Lower leg skin (tissue), 3 donors: ENCODE measurements around the gene ZNF532.

Source experiments
- POLR2A ChIP-seq, 2 donors: fragments of 450-650 bp; IDR thresholded peaks; one replicate each; pipeline ENCODE4 v1.6.1; 2016 to 2017; ENCODE audit warnings: antibody characterized with exemption in 2 of 2, mild to moderate bottlenecking in 1 of 2, moderate library complexity in 1 of 2
- TF ChIP-seq, protein P1 (sequence below), 3 donors: fragments of 450-650 bp; IDR thresholded peaks; one replicate each; pipeline ENCODE4 v1.5.1; 2016; ENCODE audit warnings: antibody characterized with exemption in 3 of 3, mild to moderate bottlenecking in 3 of 3, moderate library complexity in 2 of 3

DNA sequence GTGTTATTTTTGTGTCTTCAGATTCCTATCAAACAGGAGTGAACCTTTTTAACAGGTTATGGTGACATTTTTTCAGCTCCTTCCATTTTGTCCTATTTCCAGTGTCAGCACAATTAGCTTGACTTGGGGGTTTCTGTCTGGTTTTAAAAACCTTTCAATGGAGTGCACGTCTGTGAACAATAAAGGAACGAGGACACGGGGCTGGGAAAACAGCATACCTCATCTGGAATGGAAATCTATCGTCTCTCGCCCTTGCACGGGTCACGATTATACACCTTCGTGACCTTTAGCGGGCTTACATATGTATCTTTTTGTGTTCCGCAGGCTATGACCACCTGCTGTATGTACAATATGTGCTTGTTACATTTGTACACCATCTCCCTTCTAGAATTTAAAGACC, 2.3 kb upstream of the ZNF532 start:
- TF ChIP-seq, protein P1, sequence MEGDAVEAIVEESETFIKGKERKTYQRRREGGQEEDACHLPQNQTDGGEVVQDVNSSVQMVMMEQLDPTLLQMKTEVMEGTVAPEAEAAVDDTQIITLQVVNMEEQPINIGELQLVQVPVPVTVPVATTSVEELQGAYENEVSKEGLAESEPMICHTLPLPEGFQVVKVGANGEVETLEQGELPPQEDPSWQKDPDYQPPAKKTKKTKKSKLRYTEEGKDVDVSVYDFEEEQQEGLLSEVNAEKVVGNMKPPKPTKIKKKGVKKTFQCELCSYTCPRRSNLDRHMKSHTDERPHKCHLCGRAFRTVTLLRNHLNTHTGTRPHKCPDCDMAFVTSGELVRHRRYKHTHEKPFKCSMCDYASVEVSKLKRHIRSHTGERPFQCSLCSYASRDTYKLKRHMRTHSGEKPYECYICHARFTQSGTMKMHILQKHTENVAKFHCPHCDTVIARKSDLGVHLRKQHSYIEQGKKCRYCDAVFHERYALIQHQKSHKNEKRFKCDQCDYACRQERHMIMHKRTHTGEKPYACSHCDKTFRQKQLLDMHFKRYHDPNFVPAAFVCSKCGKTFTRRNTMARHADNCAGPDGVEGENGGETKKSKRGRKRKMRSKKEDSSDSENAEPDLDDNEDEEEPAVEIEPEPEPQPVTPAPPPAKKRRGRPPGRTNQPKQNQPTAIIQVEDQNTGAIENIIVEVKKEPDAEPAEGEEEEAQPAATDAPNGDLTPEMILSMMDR (IDR thresholded peaks at IDR 0.05), result no peak
- TF ChIP-seq POLR2A (IDR thresholded peaks at IDR 0.05), result no peak
